CD4-positive, alpha-beta T cell treated with Interleukin-10 for 1 hour (primary cell): ENCODE results near the gene PACSIN1.

Experiments
- DNase-seq: peaks from one replicate; pipeline ENCODE4 v3.0.0-alpha.2; 2020

PACSIN1 gene

DNA sequence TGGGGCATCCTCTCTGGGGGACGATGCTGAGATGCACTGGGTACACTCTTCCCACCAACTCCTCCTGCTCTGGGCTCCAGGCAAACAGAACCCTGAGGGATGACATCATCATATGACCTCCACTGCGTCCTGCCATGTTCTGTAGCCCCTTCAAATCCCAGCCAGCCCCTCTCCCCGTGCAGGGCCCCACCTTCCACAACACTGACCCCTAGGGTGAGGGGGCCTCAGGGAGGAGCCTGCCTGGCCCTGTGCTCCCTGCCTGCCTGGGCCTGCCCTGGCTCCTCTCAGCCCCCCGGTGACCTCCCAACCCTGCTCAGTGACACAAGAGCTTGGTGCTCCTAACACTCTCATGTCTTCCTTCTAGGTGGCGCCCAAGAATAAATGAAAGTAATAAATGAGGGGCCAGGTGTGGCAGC lies 99.9 kb downstream of the PACSIN1 start:
- DNase-seq, result no peak

DNA sequence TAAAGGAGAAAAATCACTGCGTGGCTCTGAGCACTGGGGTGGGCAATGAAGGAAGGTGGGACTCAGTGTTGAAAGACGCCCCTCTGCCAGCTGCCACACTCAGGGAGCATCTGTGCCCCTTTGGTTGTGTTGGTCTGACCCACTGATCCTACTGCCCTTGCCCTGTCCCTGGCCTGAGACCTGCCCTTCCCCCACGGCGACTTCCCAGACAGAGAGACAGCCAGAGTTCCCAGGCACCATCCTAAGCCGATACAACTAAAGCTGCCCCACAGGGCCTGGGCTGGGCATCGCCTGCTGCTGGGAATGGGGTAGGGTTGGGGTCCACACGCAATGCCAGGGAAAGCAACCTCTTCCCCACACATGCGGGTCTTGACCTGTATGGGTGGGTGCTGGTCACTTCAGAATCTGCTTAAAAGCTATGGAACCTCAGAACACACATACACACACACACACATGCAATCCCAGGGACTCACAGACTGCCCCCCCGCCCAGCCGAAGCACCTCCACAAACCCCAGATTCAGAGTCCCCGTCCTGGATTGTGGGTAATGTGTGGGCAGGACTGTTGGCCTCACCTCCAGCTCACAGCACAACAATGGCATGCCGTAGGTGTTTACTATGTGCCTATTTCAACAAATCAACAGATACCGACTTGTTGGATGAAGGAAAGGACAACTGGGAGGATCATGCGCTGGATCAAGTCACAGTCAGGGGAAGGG lies 101.1 kb downstream of the PACSIN1 start:
- DNase-seq, result no peak

GRCh38 chr6:34568341-34569201 lies 102.7 kb downstream of the PACSIN1 start:
- no peak for DNase-seq

GRCh38 chr6:34569361-34569973 lies 103.6 kb downstream of the PACSIN1 start:
- DNase-seq, result no peak

DNA sequence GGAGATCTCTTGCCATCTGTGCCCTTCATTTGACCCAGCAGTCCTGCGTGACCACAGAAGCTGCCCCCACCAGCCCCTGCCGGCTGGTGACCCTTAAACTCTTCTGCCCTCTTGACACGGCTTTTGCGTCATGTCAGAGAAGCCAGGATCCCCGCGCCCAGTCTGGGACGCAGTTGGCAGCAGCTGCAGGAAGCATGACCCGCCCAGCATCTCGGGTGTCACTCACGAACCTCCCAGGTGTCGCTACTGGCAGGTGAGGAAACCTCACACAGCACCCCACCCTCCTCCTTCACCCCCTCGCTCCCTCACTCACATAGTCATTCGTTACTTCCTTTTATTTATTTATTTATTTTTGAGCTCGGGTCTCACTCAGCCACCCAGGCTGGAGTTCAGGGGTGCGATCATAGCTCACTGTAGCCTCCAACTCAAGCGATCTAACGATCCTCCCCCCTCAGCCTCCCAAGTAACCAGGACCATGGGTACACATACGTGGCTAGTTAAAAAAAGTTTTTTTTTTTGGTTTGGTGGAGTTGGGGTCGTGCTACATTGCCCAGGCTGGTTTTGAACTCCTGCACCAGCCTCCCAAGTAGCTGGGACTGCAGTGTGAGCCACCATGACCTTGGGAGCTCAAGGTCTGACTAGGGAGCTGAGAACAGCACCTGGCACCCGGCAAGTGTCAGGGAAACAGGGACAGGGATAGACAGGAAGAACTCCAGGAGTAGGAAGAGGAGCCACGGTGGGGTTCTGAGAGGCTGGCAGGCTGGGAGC lies 104.4 kb downstream of the PACSIN1 start:
- DNase-seq, result no peak

DNA sequence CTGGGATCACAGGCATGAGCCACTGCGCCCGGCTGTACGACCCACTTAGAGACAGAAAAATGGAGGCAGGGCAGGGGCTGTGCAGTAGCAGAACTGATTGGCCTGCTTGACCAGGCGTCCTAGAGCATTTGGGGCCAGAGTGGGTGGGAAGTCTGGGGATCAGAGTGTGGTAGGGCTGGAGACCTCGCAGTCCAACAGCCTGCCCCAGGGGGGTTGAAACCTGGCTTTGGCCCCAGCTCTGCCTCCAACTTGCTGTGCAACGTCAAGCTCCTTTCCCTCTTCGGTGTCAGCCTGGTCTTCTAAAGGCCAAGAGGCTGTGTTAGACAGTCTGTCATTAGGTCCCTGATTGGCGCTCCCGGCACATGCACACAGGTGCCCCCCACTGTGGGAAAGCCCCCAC lies 105.5 kb downstream of the PACSIN1 start:
- DNase-seq, result no peak

GRCh38 chr6:34572021-34572420 lies 106.1 kb downstream of the PACSIN1 start:
- no peak for DNase-seq

GRCh38 chr6:34572585-34572984 lies 106.7 kb downstream of the PACSIN1 start:
- no peak for DNase-seq

GRCh38 chr6:34573567-34574183 lies 107.8 kb downstream of the PACSIN1 start:
- DNase-seq, result no peak

DNA sequence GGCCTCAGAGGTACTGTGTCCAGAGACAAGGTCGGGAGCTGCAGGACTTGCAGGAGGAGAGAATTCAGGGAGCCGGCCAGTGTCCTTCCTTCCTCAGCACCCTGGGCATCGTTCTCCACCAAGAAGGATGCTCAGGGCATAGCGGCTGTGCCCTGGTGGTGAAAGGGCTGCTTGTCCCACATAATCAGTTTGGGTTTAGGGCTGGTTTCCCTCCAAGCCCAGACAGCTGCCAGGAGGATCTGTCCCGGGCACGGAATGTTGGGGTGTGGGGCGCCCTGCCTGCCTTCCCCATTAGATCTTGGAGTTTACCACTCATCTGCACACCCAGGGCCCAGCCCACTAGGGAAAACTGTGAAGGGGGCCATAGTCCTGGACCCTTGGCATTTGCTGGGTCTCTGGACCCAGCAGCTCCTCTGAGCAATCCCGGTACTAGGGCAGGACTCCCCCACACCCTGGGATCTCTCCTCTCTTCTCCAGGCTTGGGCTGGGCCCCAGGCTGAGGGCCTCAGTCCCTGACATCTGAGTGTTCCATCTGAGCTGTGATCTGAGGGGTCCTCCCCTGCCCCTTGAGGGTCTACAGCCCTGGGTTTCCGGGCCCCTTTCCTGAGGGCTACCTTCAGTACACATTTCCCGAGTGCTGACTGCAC lies 108.9 kb downstream of the PACSIN1 start:
- DNase-seq, result no peak

- no peak for DNase-seq
Measured at GRCh38 chr6:34575326-34575725, 109.5 kb downstream of the PACSIN1 start.

GRCh38 chr6:34576286-34576955 lies 110.5 kb downstream of the PACSIN1 start:
- DNase-seq, result no peak

- no peak for DNase-seq
Measured at GRCh38 chr6:34578445-34579262, 112.8 kb downstream of the PACSIN1 start.

- no peak for DNase-seq
Measured at GRCh38 chr6:34580707-34581560, 115.1 kb downstream of the PACSIN1 start.

- no peak for DNase-seq
Measured at GRCh38 chr6:34581561-34581920, 115.7 kb downstream of the PACSIN1 start.

- no peak for DNase-seq
Measured at GRCh38 chr6:34583461-34583860, 117.6 kb downstream of the PACSIN1 start.

DNA sequence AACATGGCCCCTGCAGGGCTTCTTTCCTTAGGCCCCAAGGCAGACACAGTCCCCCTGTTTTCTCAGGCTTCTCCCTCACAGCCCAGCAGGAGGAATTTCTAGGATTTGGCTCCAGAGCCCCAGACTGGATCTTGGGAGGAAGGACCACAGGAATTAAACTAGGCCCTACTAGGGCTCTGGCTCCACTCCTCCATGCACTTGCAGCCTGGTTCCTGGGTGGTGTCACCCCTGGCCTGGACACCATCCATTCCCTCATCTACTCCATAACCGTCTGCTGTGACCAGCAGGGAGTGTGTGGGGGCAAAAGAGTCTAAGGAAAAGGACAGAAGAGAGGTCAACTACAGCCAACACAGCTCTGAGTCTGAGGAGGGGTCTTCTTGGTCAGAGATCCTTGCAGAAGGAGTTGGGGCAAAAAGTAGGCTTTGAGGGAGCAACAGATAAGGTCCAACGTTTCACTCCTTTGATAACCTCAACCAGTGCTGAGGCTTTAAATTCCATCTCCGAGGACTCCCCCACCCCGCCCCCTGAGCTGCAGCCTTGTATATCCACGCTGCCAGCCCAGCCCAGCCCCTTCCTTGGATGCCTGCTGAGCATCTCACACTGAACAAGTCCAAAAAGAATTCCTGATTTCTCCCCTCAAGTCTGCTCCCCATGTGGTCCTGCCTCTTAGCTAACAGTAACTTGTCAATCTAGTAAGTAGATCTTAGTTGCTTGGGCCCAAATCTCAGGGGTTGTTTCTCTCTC lies 118.2 kb downstream of the PACSIN1 start:
- no peak for DNase-seq

GRCh38 chr6:34584694-34585093 lies 118.8 kb downstream of the PACSIN1 start:
- DNase-seq, result no peak
